GM12878 (cell line): ENCODE results near the gene IVD. TPM values are rescaled to one million over a fixed set of nuclear protein-coding genes. Genes with fewer than 3 reads are reported as not detected.

Source experiments
- BACH1 ChIP-seq: fragments of 450-650 bp; IDR thresholded peaks from 2 replicates; pipeline ENCODE4 v1.6.1; 2017; ENCODE audit warnings: mild to moderate bottlenecking, borderline replicate concordance
- BMI1 ChIP-seq: fragments of 450-650 bp; IDR thresholded peaks from 2 replicates; pipeline ENCODE4 v1.6.1; 2016; ENCODE audit warnings: mild to moderate bottlenecking, moderate library complexity, borderline replicate concordance
- CBX3 ChIP-seq: fragments of 200-600 bp; sonication (generic); IDR thresholded peaks from 2 replicates; pipeline ENCODE4 v1.6.1; 2016; ENCODE audit warnings: low read depth, borderline replicate concordance
- CEBPB ChIP-seq, 2 experiments: fragments of 150-350 bp in 1 of 2; IDR thresholded peaks; 2 replicates each; pipeline ENCODE4 v1.6.1; 2012 to 2014; ENCODE audit warnings: low read depth in 2 of 2, low read length in 2 of 2, borderline replicate concordance in 1 of 2, inconsistent platforms in 1 of 2
- E2F4 ChIP-seq: IDR thresholded peaks from 2 replicates; pipeline ENCODE4 v1.6.1; 2012; ENCODE audit warnings: low read depth, low read length, improper control_type of control experiment
- HDGF ChIP-seq: fragments of 450-650 bp; IDR thresholded peaks from 2 replicates; pipeline ENCODE4 v1.6.1; 2016; ENCODE audit warnings: antibody characterized with exemption
- JUND ChIP-seq: IDR thresholded peaks from 2 replicates; pipeline ENCODE4 v1.6.1; 2012; ENCODE audit warnings: low read depth, mild to moderate bottlenecking, low read length, improper control_type of control experiment, moderate library complexity
- MXI1 ChIP-seq: fragments of 150-350 bp; IDR thresholded peaks from 2 replicates; pipeline ENCODE4 v1.6.1; 2011; ENCODE audit warnings: low read depth, mild to moderate bottlenecking, inconsistent platforms, low read length, improper control_type of control experiment
- NR2F1 ChIP-seq: fragments of 450-650 bp; conservative IDR thresholded peaks from 2 replicates; pipeline ENCODE4 v1.6.1; 2017; ENCODE audit warnings: mild to moderate bottlenecking
- RCOR1 ChIP-seq: conservative IDR thresholded peaks from 2 replicates; pipeline ENCODE4 v1.6.1; 2012; ENCODE audit warnings: low read depth, low read length, improper control_type of control experiment
- RUNX3 ChIP-seq: IDR thresholded peaks from 2 replicates; pipeline ENCODE4 v1.6.1; 2012; ENCODE audit warnings: low read length, inconsistent platforms
- SMAD1 ChIP-seq: fragments of 450-650 bp; IDR thresholded peaks from 2 replicates; pipeline ENCODE4 v1.6.1; 2018; ENCODE audit warnings: mild to moderate bottlenecking, low read depth; ENCODE audit not compliant: partially characterized antibody
- WRNIP1 ChIP-seq: IDR thresholded peaks from 2 replicates; pipeline ENCODE4 v1.6.1; 2011; ENCODE audit warnings: low read depth, low read length, improper control_type of control experiment, borderline replicate concordance
- ZBTB33 ChIP-seq: fragments of 450-650 bp; IDR thresholded peaks from 2 replicates; pipeline ENCODE4 v1.6.1; 2017; ENCODE audit warnings: mild to moderate bottlenecking
- ZZZ3 ChIP-seq: IDR thresholded peaks from 2 replicates; pipeline ENCODE4 v1.6.1; 2011; ENCODE audit warnings: low read depth; ENCODE audit not compliant: control insufficient read depth, insufficient read length
- polyA plus RNA-seq, 11 experiments: library from polyadenylated mRNA; depleted of rRNA in 4 of 11; unstranded in 6 of 11; stranded (reverse) in 5 of 11; fragments of >200 nt; fragmentation: Nextera tagmentation in 4 of 11; fragmentation: Illumina TruSeq in 1 of 11; extraction: Ambion mirVana in 4 of 11; extraction: Trizol in 1 of 11; gene quantifications; 1 replicate in 1 of 11; 2 replicates in 10 of 11; pipeline versions ENCODE4 v1.2.1 to v1.2.3, GENCODE V29; 2011 to 2016; ENCODE audit warnings: inconsistent platforms in 2 of 11, missing spikeins in 2 of 11, low read depth in 1 of 11
- total RNA-seq, 4 experiments: library from RNA; depleted of rRNA in 3 of 4; stranded (reverse); fragments of >200 nt in 3 of 4; fragmentation: Illumina TruSeq in 1 of 4; extraction: Trizol in 1 of 4; gene quantifications; 2 replicates each; pipeline versions ENCODE4 v1.2.1 to v1.2.3, GENCODE V29; 2013 to 2021
- TF ChIP-seq, protein P1 (sequence below): fragments of 450-650 bp; IDR thresholded peaks from 2 replicates; pipeline ENCODE4 v1.6.1; 2014; ENCODE audit warnings: mild to moderate bottlenecking
- TF ChIP-seq, protein P2 (sequence below): fragments of 450-650 bp; formaldehyde crosslinking; IDR thresholded peaks from 2 replicates; pipeline ENCODE4 v1.4.0; 2020; ENCODE audit warnings: mild to moderate bottlenecking, moderate library complexity
- TF ChIP-seq, protein P3 (sequence below): fragments of 450-650 bp; IDR thresholded peaks from 2 replicates; pipeline ENCODE4 v1.6.1; 2018; ENCODE audit warnings: mild to moderate bottlenecking, low read depth, moderate library complexity; ENCODE audit not compliant: partially characterized antibody

The IVD gene
- total and polyA plus RNA-seq, 10 of the 15 experiments (the other 5 are each of a cell fraction or from before 2014, with no cell fraction given) = 5.3 to 59.8 (median 45.7) TPM

GRCh38 chr15:40398413-40398873 is 7.2 kb upstream of the IVD start (continued):
- TF ChIP-seq E2F4 (no peak), CBX3 (no peak), RUNX3 (peak; percentile 89), ZZZ3 (no peak), SMAD1 (no peak), BACH1 (no peak), NR2F1 (0 out of 2 replicates have a peak, but pooled peaks have one; percentile 13), MXI1 (no peak), BMI1 (no peak), JUND (no peak), HDGF (no peak), RCOR1 (no peak), ZBTB33 (no peak), WRNIP1 (no peak), CEBPB (IDR thresholded peaks at IDR 0.05; ENCODE audit: borderline replicate concordance in 1 of 2, low read depth in 2 of 2, low read length in 2 of 2) (no peak)
- TF ChIP-seq, protein P1, sequence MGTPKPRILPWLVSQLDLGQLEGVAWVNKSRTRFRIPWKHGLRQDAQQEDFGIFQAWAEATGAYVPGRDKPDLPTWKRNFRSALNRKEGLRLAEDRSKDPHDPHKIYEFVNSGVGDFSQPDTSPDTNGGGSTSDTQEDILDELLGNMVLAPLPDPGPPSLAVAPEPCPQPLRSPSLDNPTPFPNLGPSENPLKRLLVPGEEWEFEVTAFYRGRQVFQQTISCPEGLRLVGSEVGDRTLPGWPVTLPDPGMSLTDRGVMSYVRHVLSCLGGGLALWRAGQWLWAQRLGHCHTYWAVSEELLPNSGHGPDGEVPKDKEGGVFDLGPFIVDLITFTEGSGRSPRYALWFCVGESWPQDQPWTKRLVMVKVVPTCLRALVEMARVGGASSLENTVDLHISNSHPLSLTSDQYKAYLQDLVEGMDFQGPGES = no peak
- TF ChIP-seq, protein P2, sequence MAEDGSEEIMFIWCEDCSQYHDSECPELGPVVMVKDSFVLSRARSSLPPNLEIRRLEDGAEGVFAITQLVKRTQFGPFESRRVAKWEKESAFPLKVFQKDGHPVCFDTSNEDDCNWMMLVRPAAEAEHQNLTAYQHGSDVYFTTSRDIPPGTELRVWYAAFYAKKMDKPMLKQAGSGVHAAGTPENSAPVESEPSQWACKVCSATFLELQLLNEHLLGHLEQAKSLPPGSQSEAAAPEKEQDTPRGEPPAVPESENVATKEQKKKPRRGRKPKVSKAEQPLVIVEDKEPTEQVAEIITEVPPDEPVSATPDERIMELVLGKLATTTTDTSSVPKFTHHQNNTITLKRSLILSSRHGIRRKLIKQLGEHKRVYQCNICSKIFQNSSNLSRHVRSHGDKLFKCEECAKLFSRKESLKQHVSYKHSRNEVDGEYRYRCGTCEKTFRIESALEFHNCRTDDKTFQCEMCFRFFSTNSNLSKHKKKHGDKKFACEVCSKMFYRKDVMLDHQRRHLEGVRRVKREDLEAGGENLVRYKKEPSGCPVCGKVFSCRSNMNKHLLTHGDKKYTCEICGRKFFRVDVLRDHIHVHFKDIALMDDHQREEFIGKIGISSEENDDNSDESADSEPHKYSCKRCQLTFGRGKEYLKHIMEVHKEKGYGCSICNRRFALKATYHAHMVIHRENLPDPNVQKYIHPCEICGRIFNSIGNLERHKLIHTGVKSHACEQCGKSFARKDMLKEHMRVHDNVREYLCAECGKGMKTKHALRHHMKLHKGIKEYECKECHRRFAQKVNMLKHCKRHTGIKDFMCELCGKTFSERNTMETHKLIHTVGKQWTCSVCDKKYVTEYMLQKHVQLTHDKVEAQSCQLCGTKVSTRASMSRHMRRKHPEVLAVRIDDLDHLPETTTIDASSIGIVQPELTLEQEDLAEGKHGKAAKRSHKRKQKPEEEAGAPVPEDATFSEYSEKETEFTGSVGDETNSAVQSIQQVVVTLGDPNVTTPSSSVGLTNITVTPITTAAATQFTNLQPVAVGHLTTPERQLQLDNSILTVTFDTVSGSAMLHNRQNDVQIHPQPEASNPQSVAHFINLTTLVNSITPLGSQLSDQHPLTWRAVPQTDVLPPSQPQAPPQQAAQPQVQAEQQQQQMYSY (CRISPR knock-in tag) = no peak
- TF ChIP-seq, protein P3, sequence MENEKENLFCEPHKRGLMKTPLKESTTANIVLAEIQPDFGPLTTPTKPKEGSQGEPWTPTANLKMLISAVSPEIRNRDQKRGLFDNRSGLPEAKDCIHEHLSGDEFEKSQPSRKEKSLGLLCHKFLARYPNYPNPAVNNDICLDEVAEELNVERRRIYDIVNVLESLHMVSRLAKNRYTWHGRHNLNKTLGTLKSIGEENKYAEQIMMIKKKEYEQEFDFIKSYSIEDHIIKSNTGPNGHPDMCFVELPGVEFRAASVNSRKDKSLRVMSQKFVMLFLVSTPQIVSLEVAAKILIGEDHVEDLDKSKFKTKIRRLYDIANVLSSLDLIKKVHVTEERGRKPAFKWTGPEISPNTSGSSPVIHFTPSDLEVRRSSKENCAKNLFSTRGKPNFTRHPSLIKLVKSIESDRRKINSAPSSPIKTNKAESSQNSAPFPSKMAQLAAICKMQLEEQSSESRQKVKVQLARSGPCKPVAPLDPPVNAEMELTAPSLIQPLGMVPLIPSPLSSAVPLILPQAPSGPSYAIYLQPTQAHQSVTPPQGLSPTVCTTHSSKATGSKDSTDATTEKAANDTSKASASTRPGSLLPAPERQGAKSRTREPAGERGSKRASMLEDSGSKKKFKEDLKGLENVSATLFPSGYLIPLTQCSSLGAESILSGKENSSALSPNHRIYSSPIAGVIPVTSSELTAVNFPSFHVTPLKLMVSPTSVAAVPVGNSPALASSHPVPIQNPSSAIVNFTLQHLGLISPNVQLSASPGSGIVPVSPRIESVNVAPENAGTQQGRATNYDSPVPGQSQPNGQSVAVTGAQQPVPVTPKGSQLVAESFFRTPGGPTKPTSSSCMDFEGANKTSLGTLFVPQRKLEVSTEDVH = no peak
